ENCODE data around the gene MRPS12. TPM values are rescaled to one million over a fixed set of nuclear protein-coding genes. Genes with fewer than 3 reads are reported as not detected.

The MRPS12 gene
- total RNA-seq, 4 donors from 2014 or later: 18.0 to 33.2 (median 27.3) TPM

- no peak overlapping the region for H3K27ac ChIP-seq (replicated peaks in 1 of 4)
- H3K4me3 ChIP-seq: no peak overlapping the region
- peaks cover 10 to 38% (median 19%) of the 10 kb centered on the region in 4 donors for H3K4me1 ChIP-seq
- intact Hi-C loops (cut with DNase I): no loop called here
- H3K9me3 ChIP-seq: no peaks in the 10 kb centered on the region
- no peak for DNase-seq (ENCODE audit: extremely low spot score)
- TF ChIP-seq EP300 (IDR thresholded peaks at IDR 0.05) (no peak), POLR2AphosphoS5 (IDR thresholded peaks at IDR 0.05) (no peak), POLR2A (IDR thresholded peaks at IDR 0.05; ENCODE audit: low read depth) (no peak)
- TF ChIP-seq, protein P1, sequence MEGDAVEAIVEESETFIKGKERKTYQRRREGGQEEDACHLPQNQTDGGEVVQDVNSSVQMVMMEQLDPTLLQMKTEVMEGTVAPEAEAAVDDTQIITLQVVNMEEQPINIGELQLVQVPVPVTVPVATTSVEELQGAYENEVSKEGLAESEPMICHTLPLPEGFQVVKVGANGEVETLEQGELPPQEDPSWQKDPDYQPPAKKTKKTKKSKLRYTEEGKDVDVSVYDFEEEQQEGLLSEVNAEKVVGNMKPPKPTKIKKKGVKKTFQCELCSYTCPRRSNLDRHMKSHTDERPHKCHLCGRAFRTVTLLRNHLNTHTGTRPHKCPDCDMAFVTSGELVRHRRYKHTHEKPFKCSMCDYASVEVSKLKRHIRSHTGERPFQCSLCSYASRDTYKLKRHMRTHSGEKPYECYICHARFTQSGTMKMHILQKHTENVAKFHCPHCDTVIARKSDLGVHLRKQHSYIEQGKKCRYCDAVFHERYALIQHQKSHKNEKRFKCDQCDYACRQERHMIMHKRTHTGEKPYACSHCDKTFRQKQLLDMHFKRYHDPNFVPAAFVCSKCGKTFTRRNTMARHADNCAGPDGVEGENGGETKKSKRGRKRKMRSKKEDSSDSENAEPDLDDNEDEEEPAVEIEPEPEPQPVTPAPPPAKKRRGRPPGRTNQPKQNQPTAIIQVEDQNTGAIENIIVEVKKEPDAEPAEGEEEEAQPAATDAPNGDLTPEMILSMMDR (IDR thresholded peaks at IDR 0.05): no peak
- H3K36me3 ChIP-seq: peaks cover 25 to 75% (median 53%) of the 10 kb centered on the region in 4 donors
- no peaks in the 10 kb centered on the region for H3K27me3 ChIP-seq
Measured at GRCh38 chr19:38890686-38891085, 40.1 kb upstream of the MRPS12 start.

DNA sequence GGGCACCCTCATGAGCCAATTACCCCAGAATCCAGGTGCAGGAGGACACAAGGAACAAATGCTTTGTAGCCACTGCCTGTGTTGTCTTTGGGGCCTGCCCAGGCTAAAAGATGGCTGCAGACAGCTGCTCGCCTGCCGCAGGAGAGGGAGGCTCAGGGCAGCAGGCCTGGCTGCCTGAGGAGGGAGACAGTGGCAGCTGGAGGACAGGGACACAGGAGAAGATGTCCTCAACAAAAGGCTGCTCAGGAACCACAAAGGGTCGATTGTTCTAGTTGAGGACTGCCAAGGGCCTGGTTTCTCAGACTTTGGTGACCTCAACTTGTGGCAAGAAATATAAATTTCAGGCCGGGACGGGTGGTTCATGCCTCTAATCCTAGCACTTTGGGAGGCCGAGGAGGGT is 39.0 kb upstream of the MRPS12 start:
- WGBS: 80% methylated on average over 2 of the region's 6 CpGs

GRCh38 chr19:38892841-38893240 is 37.9 kb upstream of the MRPS12 start:
- 89% methylated on average over 5 of the region's 5 CpGs for WGBS
- intact Hi-C loops (cut with DNase I): no loop called here
- Histone ChIP-seq H3K4me3 (no peak overlapping the region), H3K36me3 (peaks cover 25 to 64% (median 48%) of the 10 kb centered on the region in 4 donors), H3K4me1 (peaks cover 12 to 45% (median 28%) of the 10 kb centered on the region in 4 donors), H3K27me3 (no peaks in the 10 kb centered on the region), H3K27ac (replicated peaks in 1 of 4) (no peak overlapping the region), H3K9me3 (no peaks in the 10 kb centered on the region)
- TF ChIP-seq, protein P1 (IDR thresholded peaks at IDR 0.05): no peak
- TF ChIP-seq EP300 (IDR thresholded peaks at IDR 0.05) (no peak), POLR2AphosphoS5 (IDR thresholded peaks at IDR 0.05) (no peak), POLR2A (IDR thresholded peaks at IDR 0.05; ENCODE audit: low read depth) (no peak)
- DNase-seq (ENCODE audit: extremely low spot score): no peak

More for the DNA sequence above, 39.0 kb upstream of the MRPS12 start:
- Histone ChIP-seq H3K27ac (replicated peaks in 1 of 4) (no peak overlapping the region), H3K9me3 (no peaks in the 10 kb centered on the region), H3K36me3 (peaks cover 25 to 73% (median 53%) of the 10 kb centered on the region in 4 donors), H3K4me3 (no peak overlapping the region), H3K4me1 (peaks cover 6 to 36% (median 17%) of the 10 kb centered on the region in 4 donors), H3K27me3 (no peaks in the 10 kb centered on the region)
- intact Hi-C loops (cut with DNase I): no loop called here
- TF ChIP-seq, protein P1 (IDR thresholded peaks at IDR 0.05): no peak
- TF ChIP-seq POLR2AphosphoS5 (IDR thresholded peaks at IDR 0.05) (no peak), EP300 (IDR thresholded peaks at IDR 0.05) (no peak), POLR2A (IDR thresholded peaks at IDR 0.05; ENCODE audit: low read depth) (no peak)
- DNase-seq (ENCODE audit: extremely low spot score): no peak

GRCh38 chr19:38893341-38893771 is 37.4 kb upstream of the MRPS12 start:
- no peak for DNase-seq (ENCODE audit: extremely low spot score)
- H3K9me3 ChIP-seq: no peaks in the 10 kb centered on the region
- peaks cover 24 to 59% (median 44%) of the 10 kb centered on the region in 4 donors for H3K36me3 ChIP-seq
- WGBS: 84% methylated on average over 4 of the region's 14 CpGs
- no peak overlapping the region for H3K27ac ChIP-seq (replicated peaks in 1 of 4)
- no peak for TF ChIP-seq EP300 (IDR thresholded peaks at IDR 0.05)
- TF ChIP-seq POLR2AphosphoS5 (IDR thresholded peaks at IDR 0.05): no peak
- TF ChIP-seq POLR2A (IDR thresholded peaks at IDR 0.05; ENCODE audit: low read depth): no peak
- TF ChIP-seq, protein P1 (IDR thresholded peaks at IDR 0.05): no peak
- intact Hi-C loops (cut with DNase I): no loop called here
- no peaks in the 10 kb centered on the region for H3K27me3 ChIP-seq
- H3K4me1 ChIP-seq: peaks cover 17 to 50% (median 33%) of the 10 kb centered on the region in 4 donors
- no peak overlapping the region for H3K4me3 ChIP-seq

GRCh38 chr19:38894968-38895367 is 35.8 kb upstream of the MRPS12 start:
- Histone ChIP-seq H3K27ac (replicated peaks in 1 of 4) (no peak overlapping the region), H3K4me3 (no peak overlapping the region), H3K9me3 (no peaks in the 10 kb centered on the region), H3K36me3 (peaks cover 8 to 43% (median 28%) of the 10 kb centered on the region in 4 donors), H3K4me1 (peaks cover 22 to 58% (median 40%) of the 10 kb centered on the region in 4 donors), H3K27me3 (no peaks in the 10 kb centered on the region)
- no peak for DNase-seq (ENCODE audit: extremely low spot score)
- WGBS: 62% methylated on average over 9 of the region's 9 CpGs
- intact Hi-C loops (cut with DNase I): no loop called here
- TF ChIP-seq, protein P1 (IDR thresholded peaks at IDR 0.05): no peak
- no peak for TF ChIP-seq EP300 (IDR thresholded peaks at IDR 0.05)
